ENCODE data around the gene LYZL4.

GRCh38 chr3:42403737-42404136, 6.7 kb downstream of the LYZL4 start:
- TF ChIP-seq CTCF (IDR thresholded peaks at IDR 0.05; ENCODE audit: insufficient read depth, low read length) (no peak), POLR2AphosphoS5 (IDR thresholded peaks at IDR 0.05; ENCODE audit: low read depth) (no peak)
